ENCODE data around the gene DEGS2.

The DEGS2 gene

GRCh38 chr14:100147691-100148464 lies 11.6 kb downstream of the DEGS2 start:
- no peak for DNase-seq

- peak; percentile 85 to 91 for DNase-seq
These were observed 12.2 kb downstream of the DEGS2 start for GRCh38 chr14:100147181-100147631.

- peak in 1 of 2 experiments; percentile 1 for DNase-seq
These were observed 12.8 kb downstream of the DEGS2 start for GRCh38 chr14:100146531-100147091.

- no peak for DNase-seq
These were observed 13.6 kb downstream of the DEGS2 start for GRCh38 chr14:100145682-100146464.

- DNase-seq: no peak
These were observed 14.3 kb downstream of the DEGS2 start for GRCh38 chr14:100144996-100145646.

- no peak for DNase-seq
These were observed 14.8 kb downstream of the DEGS2 start for GRCh38 chr14:100144645-100144995.

GRCh38 chr14:100143934-100144333 lies 15.5 kb downstream of the DEGS2 start:
- DNase-seq: no peak

GRCh38 chr14:100143523-100143922 lies 15.9 kb downstream of the DEGS2 start:
- DNase-seq: no peak

GRCh38 chr14:100142073-100143040 lies 17.1 kb downstream of the DEGS2 start:
- no peak for DNase-seq

- DNase-seq: no peak
These were observed 18.3 kb downstream of the DEGS2 start for GRCh38 chr14:100141098-100141497.

- DNase-seq: peak; percentile 12 to 27
These were observed 18.9 kb downstream of the DEGS2 start for GRCh38 chr14:100140452-100141078.

GRCh38 chr14:100138955-100139354 lies 20.5 kb downstream of the DEGS2 start:
- DNase-seq: no peak

- DNase-seq: no peak
These were observed 21.2 kb downstream of the DEGS2 start for GRCh38 chr14:100138082-100138787.

GRCh38 chr14:100137173-100137572 lies 22.3 kb downstream of the DEGS2 start:
- DNase-seq: no peak

GRCh38 chr14:100135784-100136183 lies 23.7 kb downstream of the DEGS2 start:
- DNase-seq: no peak

GRCh38 chr14:100135073-100135472 lies 24.4 kb downstream of the DEGS2 start:
- DNase-seq: no peak

GRCh38 chr14:100134586-100134985 lies 24.9 kb downstream of the DEGS2 start:
- no peak for DNase-seq

GRCh38 chr14:100132903-100133510 lies 26.4 kb downstream of the DEGS2 start:
- DNase-seq: no peak

- no peak for DNase-seq
These were observed 27.1 kb downstream of the DEGS2 start for GRCh38 chr14:100132161-100132902.

- DNase-seq: no peak
These were observed 28.3 kb downstream of the DEGS2 start for GRCh38 chr14:100131181-100131580.

All from Kasumi-1 (cell line).